GM18502 (cell line): ENCODE results near the gene FAM83F.

Source experiments
- ATAC-seq: cut with Tn5 transposase; IDR thresholded peaks from one replicate; pipeline ENCODE4 v1.9.1; 2021; ENCODE audit warnings: mild to moderate bottlenecking; ENCODE audit not compliant: unreplicated experiment, poor library complexity

The FAM83F gene

GRCh38 chr22:40053460-40053859 lies 58.7 kb downstream of the FAM83F start:
- ATAC-seq, result no peak

- no peak for ATAC-seq
Observed at GRCh38 chr22:40054486-40054885, 59.7 kb downstream of the FAM83F start.

- ATAC-seq, result peak; percentile 81
Observed at GRCh38 chr22:40055143-40055883, 60.6 kb downstream of the FAM83F start.

- ATAC-seq, result no peak
Observed at GRCh38 chr22:40056154-40056553, 61.4 kb downstream of the FAM83F start.

GRCh38 chr22:40056559-40056958 lies 61.8 kb downstream of the FAM83F start:
- no peak for ATAC-seq

- no peak for ATAC-seq
Observed at GRCh38 chr22:40057652-40058051, 62.9 kb downstream of the FAM83F start.

- no peak for ATAC-seq
Observed at GRCh38 chr22:40058265-40058664, 63.5 kb downstream of the FAM83F start.

GRCh38 chr22:40065981-40066380 lies 71.2 kb downstream of the FAM83F start:
- no peak for ATAC-seq

GRCh38 chr22:40067639-40068038 lies 72.9 kb downstream of the FAM83F start:
- ATAC-seq, result no peak

GRCh38 chr22:40070701-40071100 lies 75.9 kb downstream of the FAM83F start:
- ATAC-seq, result no peak

- no peak for ATAC-seq
Observed at GRCh38 chr22:40071720-40072119, 77.0 kb downstream of the FAM83F start.

GRCh38 chr22:40076702-40077645 lies 82.2 kb downstream of the FAM83F start:
- ATAC-seq, result no peak

GRCh38 chr22:40077646-40078016 lies 82.9 kb downstream of the FAM83F start:
- no peak for ATAC-seq

GRCh38 chr22:40081662-40082061 lies 86.9 kb downstream of the FAM83F start:
- no peak for ATAC-seq

GRCh38 chr22:40082184-40082583 lies 87.4 kb downstream of the FAM83F start:
- no peak for ATAC-seq

- no peak for ATAC-seq
Observed at GRCh38 chr22:40083794-40084193, 89.0 kb downstream of the FAM83F start.

- ATAC-seq, result no peak
Observed at GRCh38 chr22:40084246-40084645, 89.5 kb downstream of the FAM83F start.

GRCh38 chr22:40088818-40089217 lies 94.1 kb downstream of the FAM83F start:
- no peak for ATAC-seq
